Keratinocyte (primary cell): Measurements from ENCODE around the gene RAB11FIP5. TPM values are rescaled to one million over a fixed set of nuclear protein-coding genes. Genes with fewer than 3 reads are reported as not detected.

Experiments used
- DNase-seq: peaks from one replicate; pipeline ENCODE4 v3.0.0-alpha.2; 2011; ENCODE audit warnings: low read depth, missing footprints, low spot score
- FAIRE-seq: peaks from 2 replicates; lab custom pipeline; 2011; peaks lifted over from hg19 to GRCh38; lab: Jason Lieb, UNC
- H2AFZ ChIP-seq: 2 replicates; pipeline ENCODE4 v1.6.0; 2012; ENCODE audit warnings: low read length, control low read depth, inconsistent platforms; ENCODE audit not compliant: control insufficient read depth
- H3K27ac ChIP-seq: 2 replicates; pipeline ENCODE4 v1.5.1; 2011; ENCODE audit warnings: low read length; ENCODE audit not compliant: control insufficient read depth, insufficient read depth
- H3K27me3 ChIP-seq: 3 replicates; pipeline ENCODE4 v1.6.0; 2011; ENCODE audit warnings: low read length; ENCODE audit not compliant: control insufficient read depth, insufficient read depth; ENCODE audit errors: extremely low read depth
- H3K36me3 ChIP-seq, 2 experiments: 2 replicates in 1 of 2; 3 replicates in 1 of 2; pipeline ENCODE4 v1.5.1; 2011; ENCODE audit warnings: low read length in 2 of 2, mild to moderate bottlenecking in 1 of 2; ENCODE audit not compliant: control insufficient read depth in 2 of 2, insufficient read depth in 2 of 2; ENCODE audit errors: extremely low read depth in 1 of 2
- H3K4me1 ChIP-seq: 3 replicates; pipeline ENCODE4 v1.5.1; 2011; ENCODE audit warnings: low read length; ENCODE audit not compliant: control insufficient read depth, insufficient read depth; ENCODE audit errors: extremely low read depth
- H3K4me2 ChIP-seq: 3 replicates; pipeline ENCODE4 v1.6.0; 2011; ENCODE audit warnings: low read depth, low read length; ENCODE audit not compliant: control insufficient read depth, insufficient read depth; ENCODE audit errors: extremely low read depth
- H3K4me3 ChIP-seq, 3 experiments: fragments of 200-600 bp in 1 of 3; sonication (generic) in 1 of 3; 2 replicates in 2 of 3; 3 replicates in 1 of 3; pipeline ENCODE4 v1.5.1; 2011 to 2016; ENCODE audit warnings: low read length in 3 of 3, mild to moderate bottlenecking in 3 of 3, control low read depth in 2 of 3, inconsistent platforms in 1 of 3, low read depth in 1 of 3, mixed read lengths in 1 of 3, mixed run types in 1 of 3, moderate library complexity in 1 of 3; ENCODE audit not compliant: control insufficient read depth in 2 of 3, insufficient read depth in 2 of 3; ENCODE audit errors: extremely low read depth in 1 of 3
- H3K79me2 ChIP-seq: 2 replicates; pipeline ENCODE4 v1.6.0; 2012; ENCODE audit warnings: low read length; ENCODE audit not compliant: control insufficient read depth, insufficient read depth
- H3K9ac ChIP-seq: 3 replicates; pipeline ENCODE4 v1.6.0; 2011; ENCODE audit warnings: low read length; ENCODE audit not compliant: control insufficient read depth, insufficient read depth; ENCODE audit errors: extremely low read depth
- H3K9me1 ChIP-seq: 3 replicates; pipeline ENCODE4 v1.6.0; 2011; ENCODE audit warnings: low read length; ENCODE audit not compliant: control insufficient read depth, insufficient read depth; ENCODE audit errors: extremely low read depth
- H3K9me3 ChIP-seq: 2 replicates; pipeline ENCODE4 v1.5.1; 2012; ENCODE audit warnings: low read depth, low read length; ENCODE audit not compliant: control insufficient read depth
- H4K20me1 ChIP-seq: 3 replicates; pipeline ENCODE4 v1.6.0; 2011; ENCODE audit warnings: low read length; ENCODE audit not compliant: control insufficient read depth, insufficient read depth; ENCODE audit errors: extremely low read depth
- EZH2 ChIP-seq: IDR thresholded peaks from one replicate; pipeline ENCODE4 v1.6.1; 2012; ENCODE audit warnings: inconsistent platforms, mild to moderate bottlenecking, low read length, moderate library complexity
- dilution Hi-C: fragments of 300-500 bp; cut with MboI; formaldehyde crosslinking; loops from one replicate; pipeline ENCODE4 v1.7.0; 2020; ENCODE audit warnings: low sequenced_read_pairs; ENCODE audit not compliant: extremely low pct_ligation_motif_present
- polyA plus RNA-seq, 5 experiments: library from polyadenylated mRNA; depleted of rRNA in 3 of 5; stranded (reverse) in 3 of 5; stranded (forward) in 1 of 5; unstranded in 1 of 5; fragments of >200 nt; gene quantifications; 1 replicate in 1 of 5; 2 replicates in 3 of 5; 3 replicates in 1 of 5; pipeline versions ENCODE4 v1.2.1 to v1.2.3, GENCODE V29; 2011 to 2012; ENCODE audit warnings: missing spikeins in 2 of 5, low read depth in 1 of 5, low replicate concordance in 1 of 5
- TF ChIP-seq, protein P1 (sequence below), 3 experiments: IDR thresholded peaks in 1 of 3; conservative IDR thresholded peaks in 1 of 3; optimal IDR thresholded peaks in 1 of 3; 2 replicates in 2 of 3; 3 replicates in 1 of 3; pipeline versions ENCODE3 to v1.5.1; 2011; ENCODE audit warnings: low read length in 3 of 3, mild to moderate bottlenecking in 3 of 3, moderate library complexity in 2 of 3, control low read depth in 1 of 3, inconsistent platforms in 1 of 3; ENCODE audit not compliant: insufficient read depth in 2 of 3; ENCODE audit errors: extremely low read depth in 1 of 3

The RAB11FIP5 gene
- polyA plus RNA-seq, 1 donor (not counting 4 experiments of a cell fraction or from before 2014, with no cell fraction given), result 40.1 TPM

DNA sequence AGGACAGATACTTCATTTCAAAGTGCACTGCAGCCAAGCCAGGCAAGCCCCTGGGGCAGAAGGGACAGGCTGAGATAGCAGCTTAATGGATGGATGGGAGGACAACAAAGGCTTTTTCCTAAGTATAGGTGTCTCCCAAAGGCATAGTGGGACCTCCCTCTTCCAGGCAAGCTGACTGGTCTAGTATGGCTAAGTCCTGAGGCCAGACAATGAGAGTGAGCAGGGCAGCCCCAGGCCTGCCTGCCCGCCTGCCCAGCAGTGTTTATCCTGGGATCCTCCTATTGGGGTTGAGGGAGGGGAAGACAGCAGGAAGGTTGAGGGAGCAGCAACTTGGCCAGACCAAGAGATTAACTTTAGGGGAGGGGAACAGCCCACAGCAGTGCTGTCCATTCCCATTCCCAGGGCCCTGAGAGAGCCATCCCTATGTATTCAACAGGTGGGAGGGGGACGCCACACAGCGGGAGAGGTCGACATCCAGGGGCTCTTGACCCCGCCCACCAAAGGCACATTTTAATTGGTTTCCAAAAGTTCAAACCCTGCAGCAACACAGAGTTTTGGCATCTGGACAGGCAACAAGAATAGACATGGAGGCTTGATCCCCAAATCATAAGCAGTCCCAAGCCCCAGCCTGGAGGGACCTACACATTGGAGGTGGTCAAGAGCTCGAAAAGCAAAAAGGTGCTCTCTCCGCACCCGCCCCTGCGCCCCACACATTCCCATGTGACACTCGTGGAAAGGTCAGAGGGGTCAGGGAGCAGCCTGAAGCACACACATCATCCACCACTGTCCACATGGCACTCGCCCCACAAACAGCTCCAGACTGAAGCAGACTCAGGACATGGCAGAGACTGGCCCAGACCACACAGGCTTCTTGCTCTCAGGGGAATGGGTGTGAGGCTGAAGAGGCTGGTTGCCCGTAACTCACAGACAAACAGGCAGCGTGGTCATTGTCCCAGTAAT lies 38.4 kb downstream of the RAB11FIP5 start:
- H3K4me3 ChIP-seq, result no peak overlapping the region
- no peak overlapping the region for H3K27ac ChIP-seq
- no peak overlapping the region for H2AFZ ChIP-seq
- DNase-seq (no peak), FAIRE-seq (no peak)
- no peaks in the 10 kb centered on the region for H3K9me3 ChIP-seq
- no peaks in the 10 kb centered on the region for H3K9me1 ChIP-seq
- TF ChIP-seq EZH2, result no peak
- TF ChIP-seq, protein P1, sequence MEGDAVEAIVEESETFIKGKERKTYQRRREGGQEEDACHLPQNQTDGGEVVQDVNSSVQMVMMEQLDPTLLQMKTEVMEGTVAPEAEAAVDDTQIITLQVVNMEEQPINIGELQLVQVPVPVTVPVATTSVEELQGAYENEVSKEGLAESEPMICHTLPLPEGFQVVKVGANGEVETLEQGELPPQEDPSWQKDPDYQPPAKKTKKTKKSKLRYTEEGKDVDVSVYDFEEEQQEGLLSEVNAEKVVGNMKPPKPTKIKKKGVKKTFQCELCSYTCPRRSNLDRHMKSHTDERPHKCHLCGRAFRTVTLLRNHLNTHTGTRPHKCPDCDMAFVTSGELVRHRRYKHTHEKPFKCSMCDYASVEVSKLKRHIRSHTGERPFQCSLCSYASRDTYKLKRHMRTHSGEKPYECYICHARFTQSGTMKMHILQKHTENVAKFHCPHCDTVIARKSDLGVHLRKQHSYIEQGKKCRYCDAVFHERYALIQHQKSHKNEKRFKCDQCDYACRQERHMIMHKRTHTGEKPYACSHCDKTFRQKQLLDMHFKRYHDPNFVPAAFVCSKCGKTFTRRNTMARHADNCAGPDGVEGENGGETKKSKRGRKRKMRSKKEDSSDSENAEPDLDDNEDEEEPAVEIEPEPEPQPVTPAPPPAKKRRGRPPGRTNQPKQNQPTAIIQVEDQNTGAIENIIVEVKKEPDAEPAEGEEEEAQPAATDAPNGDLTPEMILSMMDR (optimal IDR thresholded peaks at IDR 0.05 in 1 of 3, IDR thresholded peaks at IDR 0.05 in 1 of 3, conservative IDR thresholded peaks at IDR 0.05 in 1 of 3; ENCODE audit: extremely low read depth in 1 of 3, insufficient read depth in 2 of 3, low read length in 3 of 3), result no peak
- peaks cover 5% of the 10 kb centered on the region for H3K79me2 ChIP-seq
- H3K27me3 ChIP-seq, result no peaks in the 10 kb centered on the region
- dilution Hi-C loops, result no loop called here
- H3K4me1 ChIP-seq, result peaks cover 18% of the 10 kb centered on the region
- H3K4me2 ChIP-seq, result no peak overlapping the region
- no peaks in the 10 kb centered on the region for H4K20me1 ChIP-seq
- H3K9ac ChIP-seq, result no peak overlapping the region
- peaks cover 17 to 23% of the 10 kb centered on the region in 2 experiments for H3K36me3 ChIP-seq

DNA sequence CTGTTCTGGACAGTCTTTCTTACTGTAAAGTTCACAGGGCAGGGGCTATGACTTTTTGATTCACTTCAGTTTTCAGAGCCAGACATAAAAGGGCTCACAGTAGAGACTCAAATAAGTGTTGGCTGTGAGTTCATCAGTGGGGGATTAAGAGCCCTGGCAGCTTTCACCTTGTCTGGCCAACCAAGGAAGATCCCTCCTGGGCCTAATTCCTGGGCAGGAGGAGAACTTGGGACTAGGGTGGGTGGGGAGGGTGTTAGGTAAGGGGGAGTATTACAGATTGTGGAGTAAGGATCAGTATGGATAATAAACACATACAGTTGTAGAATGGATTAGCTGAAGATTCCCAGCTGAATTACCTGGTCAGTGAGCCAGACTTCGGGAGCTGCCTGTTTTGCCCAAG lies 40.3 kb downstream of the RAB11FIP5 start:
- H3K36me3 ChIP-seq, result peaks cover 10 to 16% of the 10 kb centered on the region in 2 experiments
- H3K79me2 ChIP-seq, result no peaks in the 10 kb centered on the region
- DNase-seq (no peak), FAIRE-seq (no peak)
- dilution Hi-C loops, result no loop called here
- peak overlapping the region; percentile 89 for H3K4me2 ChIP-seq
- TF ChIP-seq, protein P1 (optimal IDR thresholded peaks at IDR 0.05 in 1 of 3, IDR thresholded peaks at IDR 0.05 in 1 of 3, conservative IDR thresholded peaks at IDR 0.05 in 1 of 3; ENCODE audit: extremely low read depth in 1 of 3, insufficient read depth in 2 of 3, low read length in 3 of 3), result no peak
- TF ChIP-seq EZH2, result no peak
- no peaks in the 10 kb centered on the region for H4K20me1 ChIP-seq
- H3K9me3 ChIP-seq, result no peaks in the 10 kb centered on the region
- H3K9me1 ChIP-seq, result no peaks in the 10 kb centered on the region
- H3K9ac ChIP-seq, result no peak overlapping the region
- no peak overlapping the region for H3K27ac ChIP-seq
- no peaks in the 10 kb centered on the region for H3K27me3 ChIP-seq
- H3K4me3 ChIP-seq, result no peak overlapping the region
- peaks cover 34% of the 10 kb centered on the region for H3K4me1 ChIP-seq
- H2AFZ ChIP-seq, result no peak overlapping the region
